HG02973 (cell line): ENCODE data around the gene KLHL22.
"Not testable (repeated sequence)": the region's sequence is repeated elsewhere in the genome, so short reads cannot be mapped to it uniquely, and the experiment has no call there.

Experiments used
- ATAC-seq: cut with Tn5 transposase; IDR thresholded peaks from one replicate; pipeline ENCODE4 v1.9.1; 2021; ENCODE audit warnings: moderate library complexity; ENCODE audit not compliant: unreplicated experiment

The KLHL22 gene

DNA sequence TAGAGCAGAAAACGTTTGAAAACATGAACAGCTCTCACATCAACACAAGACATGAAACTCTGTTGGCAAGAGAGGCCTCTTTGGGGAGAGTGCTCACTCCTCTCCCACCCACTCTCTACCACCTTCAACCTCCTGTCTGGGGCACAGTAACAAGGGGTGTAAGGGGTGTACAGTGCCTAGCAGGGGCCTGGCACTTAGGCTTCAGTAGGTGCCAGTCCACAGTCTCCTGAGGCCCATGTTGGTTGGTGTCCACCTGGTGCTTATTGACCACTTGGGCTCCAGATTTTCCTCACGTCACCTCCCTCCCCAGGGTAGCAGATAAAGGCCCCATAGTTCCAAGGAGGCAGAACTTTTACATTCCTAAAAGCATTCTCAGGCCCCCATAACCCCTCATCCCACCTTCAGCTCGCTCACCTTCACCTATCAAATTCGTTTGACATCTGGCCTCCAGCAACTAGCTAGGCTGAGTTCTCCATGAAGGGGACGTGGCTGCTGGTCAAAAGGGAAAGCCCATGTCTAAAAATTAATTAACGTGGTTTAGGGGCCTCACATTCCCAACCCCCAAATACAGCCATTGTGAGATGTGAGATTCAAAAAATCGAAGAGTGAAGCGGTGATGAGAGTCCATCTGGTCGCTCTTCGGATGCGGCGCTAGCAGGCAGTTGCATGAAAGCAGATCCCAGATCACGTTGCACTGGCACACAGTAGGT, 11.1 kb upstream of the KLHL22 start:
- ATAC-seq, result no peak

DNA sequence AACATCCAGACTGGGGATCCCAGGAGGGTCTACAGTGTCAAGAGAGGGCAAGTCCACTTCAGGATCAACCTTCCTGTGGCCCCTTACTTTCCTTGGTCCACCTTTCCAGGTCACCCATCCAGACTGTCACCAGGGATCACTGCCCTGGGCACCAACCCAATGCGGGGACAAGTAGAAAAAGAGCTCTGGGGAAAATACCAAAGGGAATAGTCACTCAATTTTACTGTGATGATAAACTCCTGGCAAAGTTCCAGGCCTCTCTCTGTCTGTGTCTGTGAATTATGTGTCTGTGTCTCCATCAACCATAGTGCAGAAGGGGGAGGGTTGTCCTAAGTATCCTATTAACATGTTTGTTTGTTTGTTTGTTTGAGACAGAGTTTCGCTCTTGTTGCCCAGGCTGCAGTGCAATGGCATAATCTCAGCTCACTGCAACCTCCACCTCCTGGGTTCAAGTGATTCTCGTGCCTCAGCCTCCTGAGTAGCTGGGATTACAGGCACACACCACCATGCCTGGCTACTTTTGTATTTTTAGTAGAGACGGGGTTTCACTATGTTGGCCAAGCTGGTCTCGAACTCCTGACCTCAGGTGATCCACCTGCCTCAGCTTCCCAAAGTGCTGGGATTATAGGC, 8.8 kb upstream of the KLHL22 start:
- not testable (repeated sequence) for ATAC-seq

DNA sequence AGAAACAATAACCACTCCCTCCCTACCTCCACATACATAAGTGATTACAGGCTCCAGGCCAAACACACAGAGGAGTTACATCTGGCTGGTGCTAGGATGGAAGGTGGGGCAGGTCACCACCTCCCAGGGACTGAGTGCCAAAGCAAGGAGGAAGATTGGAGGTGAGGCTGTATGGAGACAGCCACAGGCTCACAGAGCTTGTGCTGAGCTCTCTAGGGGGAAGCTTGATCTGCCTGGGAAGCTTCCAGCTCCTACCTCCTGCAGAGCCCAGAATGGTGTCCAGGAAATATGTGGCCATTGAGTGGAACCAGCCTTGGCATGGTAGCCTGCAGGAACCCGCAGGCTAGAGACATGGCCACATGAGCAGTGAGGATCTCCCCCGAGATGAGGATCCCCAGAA, 8.2 kb upstream of the KLHL22 start:
- ATAC-seq, result no peak

- ATAC-seq, result no peak
Observed at GRCh38 chr22:20499769-20500168, 4.2 kb upstream of the KLHL22 start.

- no peak for ATAC-seq
Observed at GRCh38 chr22:20498913-20499312, 3.3 kb upstream of the KLHL22 start.

DNA sequence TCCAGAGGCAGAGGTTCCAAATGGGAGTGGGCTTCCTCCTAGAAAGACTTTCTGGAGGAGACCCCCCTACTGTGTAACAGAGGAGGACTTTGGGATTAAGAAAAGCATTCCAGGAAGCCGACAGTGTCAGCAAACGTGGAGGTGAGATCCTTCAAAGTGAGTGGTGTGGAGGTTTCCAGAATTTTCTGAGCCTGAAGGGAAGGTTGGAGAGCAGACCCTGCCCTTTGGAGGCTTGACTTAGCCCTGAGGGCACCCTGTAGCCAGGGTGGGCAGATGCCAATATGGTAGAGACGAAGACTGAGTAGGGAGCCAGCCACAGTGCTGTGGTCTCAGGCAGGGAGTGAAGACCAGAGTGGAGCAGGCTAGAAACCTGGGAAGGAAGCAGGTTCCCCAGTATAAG, 1.8 kb upstream of the KLHL22 start:
- no peak for ATAC-seq

DNA sequence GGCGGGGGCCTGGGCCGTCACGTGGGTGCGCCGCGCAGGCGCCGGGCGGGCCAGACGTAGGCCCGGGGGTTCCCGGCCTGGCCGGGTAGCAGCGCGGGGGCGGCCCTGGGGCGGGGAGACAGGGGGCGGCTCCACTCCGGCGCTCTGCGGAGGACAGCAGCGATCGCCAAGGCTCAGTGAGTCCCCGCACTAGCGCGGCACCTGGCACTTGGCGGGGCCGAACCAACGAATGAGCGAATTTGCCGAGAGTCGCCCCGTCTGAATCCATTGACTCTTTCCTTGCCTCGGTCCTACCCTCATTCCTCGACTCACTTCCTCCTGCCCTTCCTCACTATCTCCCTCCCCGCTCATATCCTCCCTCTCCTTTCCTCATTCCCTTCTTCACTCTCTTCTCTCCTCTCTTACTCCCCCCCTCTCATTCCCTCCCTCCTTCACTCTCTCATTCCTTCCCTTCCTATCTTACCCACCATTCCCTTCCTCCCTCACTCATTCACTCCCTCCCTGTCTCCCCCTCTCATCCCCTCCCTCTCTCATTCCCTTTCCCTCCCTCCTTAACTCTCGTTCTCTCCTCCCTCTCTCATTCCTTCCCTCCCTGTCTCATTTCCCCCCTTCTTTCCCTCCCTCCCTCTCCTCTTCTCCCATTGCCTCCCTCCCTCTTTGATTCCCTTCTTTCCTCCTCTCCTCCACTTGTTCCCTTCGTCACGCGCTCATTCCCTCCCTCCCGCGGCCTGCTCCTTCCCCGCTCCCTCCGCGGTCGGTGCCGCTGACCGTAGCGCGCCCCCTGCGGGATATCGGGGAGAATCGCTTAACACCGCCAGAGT, 476 bp upstream of the KLHL22 start:
- peak; percentile 81 for ATAC-seq

DNA sequence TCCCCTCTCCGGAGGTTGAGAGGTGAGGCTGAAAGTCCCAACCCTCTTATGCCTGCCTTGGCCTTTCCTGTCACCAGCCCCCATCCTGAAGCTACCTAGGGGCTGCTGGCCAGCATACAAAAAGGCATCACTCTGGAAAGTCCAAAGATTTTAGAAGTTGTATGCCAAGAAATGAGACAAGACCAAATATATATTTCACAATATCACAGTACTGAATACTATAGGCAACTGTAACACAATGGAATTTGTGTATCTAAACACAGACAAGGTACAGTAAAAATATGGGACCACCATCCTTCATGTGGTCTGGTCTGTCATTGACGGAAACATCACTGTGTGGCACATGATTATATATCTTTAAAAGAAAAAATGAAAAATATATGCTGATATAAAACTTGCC, 4.2 kb downstream of the KLHL22 start:
- no peak for ATAC-seq

- ATAC-seq, result no peak
Observed at GRCh38 chr22:20490941-20491307, 4.7 kb downstream of the KLHL22 start.

DNA sequence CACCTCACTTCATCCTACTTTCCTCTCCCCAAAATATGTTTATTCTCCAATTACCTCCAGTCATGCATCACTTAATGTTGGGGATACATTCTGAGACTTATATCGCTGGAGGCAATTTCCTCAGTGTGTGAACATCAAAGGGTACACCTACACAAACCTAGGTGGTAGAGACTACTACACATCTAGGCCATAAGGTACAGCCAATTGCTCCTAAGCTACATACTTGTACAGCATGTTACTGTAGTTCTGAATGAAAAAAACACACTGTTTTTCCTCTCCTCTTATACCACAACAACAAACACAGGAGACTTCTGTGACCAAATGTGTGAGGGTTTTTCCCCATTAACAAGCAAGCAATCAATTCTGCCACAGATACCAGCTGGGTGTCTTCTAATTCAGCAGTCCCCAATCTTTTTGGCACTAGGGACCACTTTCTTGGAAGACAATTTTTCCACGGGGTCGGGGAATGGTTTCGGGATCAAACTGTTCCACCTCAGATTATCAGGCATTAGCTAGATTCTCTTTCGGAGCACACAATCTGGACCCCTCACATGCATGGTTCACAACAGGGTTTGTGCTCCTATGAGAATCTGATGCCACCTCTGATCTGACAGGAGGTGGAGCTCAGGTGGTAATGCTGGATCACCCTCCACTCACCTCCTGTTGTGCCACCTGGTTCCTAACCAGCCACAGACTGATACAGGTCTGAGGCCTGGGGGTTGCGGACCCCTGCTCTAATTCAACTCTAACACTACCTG, 5.2 kb downstream of the KLHL22 start:
- no peak for ATAC-seq

DNA sequence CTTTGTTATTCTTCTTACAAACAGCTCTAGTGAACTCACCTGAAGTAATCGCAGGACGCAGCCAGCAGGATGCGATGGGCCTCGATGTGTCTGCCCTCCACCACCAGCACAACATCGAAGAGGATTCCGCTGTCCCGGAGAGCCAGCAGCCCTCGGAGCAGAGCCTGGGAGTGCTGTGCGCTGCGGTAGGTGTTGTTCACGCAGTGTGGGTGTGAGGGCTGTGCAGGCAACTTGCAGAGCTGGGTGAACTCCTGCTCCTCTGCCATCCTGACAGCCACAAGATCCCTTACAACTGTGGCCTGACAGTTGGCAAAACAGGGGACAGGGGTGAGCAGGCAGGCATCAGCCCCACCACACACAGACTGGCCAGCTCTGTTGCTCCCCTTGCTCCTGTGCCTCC, 6.6 kb downstream of the KLHL22 start:
- ATAC-seq, result no peak

DNA sequence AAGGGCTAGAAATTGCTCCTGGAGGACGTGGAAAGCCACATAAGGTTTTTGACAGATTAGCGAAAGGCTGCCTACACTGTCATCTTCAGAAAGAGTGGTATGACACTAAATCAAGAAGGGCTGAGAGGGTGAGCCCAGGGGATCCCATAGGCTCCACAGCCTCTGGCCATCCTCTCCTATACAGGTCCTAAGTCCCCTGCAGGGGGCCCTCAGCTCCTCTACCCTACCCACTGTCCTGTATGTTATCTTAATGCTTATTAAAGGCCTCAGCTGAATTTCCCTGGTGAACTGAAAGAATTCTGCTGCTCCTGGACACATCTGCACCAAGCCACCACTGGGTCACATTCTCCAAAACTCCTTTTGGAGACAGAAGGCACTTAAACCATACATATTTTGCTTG, 7.9 kb downstream of the KLHL22 start:
- no peak for ATAC-seq

GRCh38 chr22:20486229-20486628, 9.4 kb downstream of the KLHL22 start:
- ATAC-seq, result no peak

GRCh38 chr22:20484948-20485683, 10.5 kb downstream of the KLHL22 start:
- ATAC-seq, result no peak

DNA sequence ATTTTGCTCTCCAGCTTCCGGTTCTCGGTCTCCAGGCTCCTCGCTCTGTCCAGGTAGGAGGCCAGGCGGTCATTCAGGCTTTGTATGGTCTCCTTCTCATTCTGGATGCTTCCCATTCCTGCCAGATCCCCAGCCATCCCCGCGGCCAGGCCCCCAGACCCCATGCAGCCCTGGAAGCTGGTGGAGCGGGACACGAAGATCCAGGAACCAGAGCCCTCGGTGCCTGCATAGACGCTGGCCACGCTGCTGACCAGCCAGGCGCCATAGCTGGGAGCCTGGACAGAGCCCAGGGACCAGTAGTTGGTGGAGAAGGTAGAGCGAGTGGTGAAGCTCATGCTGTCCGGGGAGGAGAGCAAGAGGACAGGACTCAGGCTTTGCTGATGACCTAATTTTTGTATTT, 11.8 kb downstream of the KLHL22 start:
- ATAC-seq, result no peak

- not testable (repeated sequence) for ATAC-seq
Observed at GRCh38 chr22:20483143-20483506, 12.5 kb downstream of the KLHL22 start.

DNA sequence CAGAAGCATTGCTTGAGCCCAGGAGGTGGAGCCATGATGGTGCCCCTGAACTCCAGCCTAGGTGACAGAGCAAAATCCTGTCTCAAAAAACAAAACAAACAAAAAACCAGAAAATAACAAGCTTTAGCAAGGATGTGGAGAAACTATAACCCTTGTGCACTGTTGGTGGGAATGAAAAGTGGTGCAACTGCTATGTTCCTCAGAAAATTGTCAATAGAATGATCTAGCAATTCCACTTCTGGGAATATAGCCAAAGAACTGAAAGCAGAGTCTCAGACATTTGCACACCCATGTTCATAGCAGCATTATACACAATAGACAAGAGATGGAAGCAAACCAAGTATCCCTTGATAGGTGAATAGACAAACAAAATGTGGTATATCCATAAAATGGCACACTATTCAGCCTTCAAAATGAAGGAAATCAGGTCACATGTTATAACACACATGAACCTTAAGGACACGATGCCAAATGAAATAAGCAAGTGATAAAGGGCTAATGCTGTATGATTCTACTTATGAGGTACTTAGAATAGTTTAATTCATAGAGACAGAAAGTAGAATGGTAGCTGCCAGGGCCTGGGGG, 15.9 kb downstream of the KLHL22 start:
- no peak for ATAC-seq

DNA sequence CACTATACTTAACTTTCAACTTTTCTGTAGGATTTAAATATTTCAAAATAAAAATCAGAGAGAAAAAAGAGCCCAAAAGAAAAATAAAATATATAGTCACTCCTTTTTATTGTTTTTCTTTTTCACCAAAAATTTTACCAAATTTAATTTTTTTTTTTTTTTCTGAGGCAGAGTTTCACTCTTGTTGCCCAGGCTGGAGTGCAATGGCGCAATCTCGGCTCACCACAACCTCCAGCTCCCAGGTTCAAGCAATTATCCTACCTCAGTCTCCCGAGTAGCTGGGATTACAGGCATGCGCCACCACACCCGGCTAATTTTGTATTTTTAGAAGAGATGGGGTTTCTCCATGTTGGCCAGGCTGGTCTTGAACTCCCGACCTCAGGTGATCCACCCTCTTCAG, 17.5 kb downstream of the KLHL22 start:
- ATAC-seq, result not testable (repeated sequence)

GRCh38 chr22:20475569-20475968, 20.0 kb downstream of the KLHL22 start:
- not testable (repeated sequence) for ATAC-seq

DNA sequence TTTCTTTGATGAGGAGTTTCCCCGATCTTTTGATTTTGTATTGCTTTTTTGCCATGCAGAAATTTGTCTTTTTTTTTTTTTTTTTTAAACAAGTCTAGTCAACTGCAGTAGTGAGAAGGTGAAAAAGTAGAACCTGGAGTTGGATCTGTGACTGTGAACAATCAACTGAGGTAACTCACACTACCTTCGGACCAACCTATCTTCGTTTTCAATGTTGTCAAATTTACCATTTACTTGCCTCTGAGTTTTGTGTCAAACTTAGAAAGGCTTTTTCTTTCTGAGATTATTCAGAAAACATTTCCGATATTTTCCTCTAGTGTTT, 20.5 kb downstream of the KLHL22 start:
- ATAC-seq, result no peak
